ENCODE data around the gene HK2. TPM values are rescaled to one million over a fixed set of nuclear protein-coding genes. Genes with fewer than 3 reads are reported as not detected.

Gene HK2
- total RNA-seq, 1 donor from 2014 or later = 19.0 TPM

DNA sequence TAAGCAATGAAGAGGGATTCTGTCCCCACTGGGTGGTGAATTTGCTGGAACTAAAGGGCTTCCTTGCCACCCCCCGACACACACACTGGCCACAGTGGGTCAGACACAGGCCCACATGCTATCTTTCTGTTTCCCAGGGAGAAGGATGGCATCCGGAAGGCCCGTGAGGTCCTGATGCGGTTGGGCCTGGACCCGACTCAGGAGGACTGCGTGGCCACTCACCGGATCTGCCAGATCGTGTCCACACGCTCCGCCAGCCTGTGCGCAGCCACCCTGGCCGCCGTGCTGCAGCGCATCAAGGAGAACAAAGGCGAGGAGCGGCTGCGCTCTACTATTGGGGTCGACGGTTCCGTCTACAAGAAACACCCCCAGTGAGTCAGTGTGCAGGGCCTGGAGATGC lies 44.6 kb downstream of the HK2 start:
- Histone ChIP-seq H3K4me3 (no peak overlapping the region), H3K4me1 (peaks cover 16% of the 10 kb centered on the region), H3K36me3 (peaks cover 36% of the 10 kb centered on the region), H3K27me3 (ENCODE audit: low read depth) (no peaks in the 10 kb centered on the region), H3K9me3 (replicated peaks) (no peaks in the 10 kb centered on the region), H3K27ac (replicated peaks) (no peak overlapping the region)
- DNase-seq = no peak
- intact Hi-C loops (cut with micrococcal nuclease) = no loop called here
- TF ChIP-seq, protein P1, sequence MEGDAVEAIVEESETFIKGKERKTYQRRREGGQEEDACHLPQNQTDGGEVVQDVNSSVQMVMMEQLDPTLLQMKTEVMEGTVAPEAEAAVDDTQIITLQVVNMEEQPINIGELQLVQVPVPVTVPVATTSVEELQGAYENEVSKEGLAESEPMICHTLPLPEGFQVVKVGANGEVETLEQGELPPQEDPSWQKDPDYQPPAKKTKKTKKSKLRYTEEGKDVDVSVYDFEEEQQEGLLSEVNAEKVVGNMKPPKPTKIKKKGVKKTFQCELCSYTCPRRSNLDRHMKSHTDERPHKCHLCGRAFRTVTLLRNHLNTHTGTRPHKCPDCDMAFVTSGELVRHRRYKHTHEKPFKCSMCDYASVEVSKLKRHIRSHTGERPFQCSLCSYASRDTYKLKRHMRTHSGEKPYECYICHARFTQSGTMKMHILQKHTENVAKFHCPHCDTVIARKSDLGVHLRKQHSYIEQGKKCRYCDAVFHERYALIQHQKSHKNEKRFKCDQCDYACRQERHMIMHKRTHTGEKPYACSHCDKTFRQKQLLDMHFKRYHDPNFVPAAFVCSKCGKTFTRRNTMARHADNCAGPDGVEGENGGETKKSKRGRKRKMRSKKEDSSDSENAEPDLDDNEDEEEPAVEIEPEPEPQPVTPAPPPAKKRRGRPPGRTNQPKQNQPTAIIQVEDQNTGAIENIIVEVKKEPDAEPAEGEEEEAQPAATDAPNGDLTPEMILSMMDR (IDR thresholded peaks at IDR 0.05; ENCODE audit: borderline replicate concordance) = no peak

DNA sequence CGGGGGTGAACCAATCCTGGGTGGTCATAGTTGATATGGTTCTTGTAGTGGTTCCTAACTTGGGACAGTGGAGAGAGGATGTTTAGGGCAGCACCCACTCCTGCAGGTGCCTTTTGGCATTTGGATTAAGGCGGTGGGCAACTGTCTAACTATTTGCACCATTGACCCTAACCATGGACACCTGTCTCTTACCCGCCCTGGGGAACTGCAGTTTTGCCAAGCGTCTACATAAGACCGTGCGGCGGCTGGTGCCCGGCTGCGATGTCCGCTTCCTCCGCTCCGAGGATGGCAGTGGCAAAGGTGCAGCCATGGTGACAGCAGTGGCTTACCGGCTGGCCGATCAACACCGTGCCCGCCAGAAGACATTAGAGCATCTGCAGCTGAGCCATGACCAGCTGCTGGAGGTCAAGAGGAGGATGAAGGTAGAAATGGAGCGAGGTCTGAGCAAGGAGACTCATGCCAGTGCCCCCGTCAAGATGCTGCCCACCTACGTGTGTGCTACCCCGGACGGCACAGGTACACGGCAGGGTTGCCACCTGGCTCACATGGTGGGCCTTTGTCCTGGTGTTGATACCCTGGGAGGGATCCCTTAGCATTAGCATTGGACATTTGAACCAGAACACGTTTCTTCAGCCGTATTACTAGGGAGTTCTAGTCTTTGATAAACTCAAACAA lies 46.3 kb downstream of the HK2 start:
- H3K4me3 ChIP-seq = no peak overlapping the region
- H3K4me1 ChIP-seq = peaks cover 8% of the 10 kb centered on the region
- TF ChIP-seq, protein P1 (IDR thresholded peaks at IDR 0.05; ENCODE audit: borderline replicate concordance) = no peak
- peaks cover 42% of the 10 kb centered on the region for H3K36me3 ChIP-seq
- no peak for DNase-seq
- H3K27ac ChIP-seq (replicated peaks) = no peak overlapping the region
- H3K9me3 ChIP-seq (replicated peaks) = no peaks in the 10 kb centered on the region
- no peaks in the 10 kb centered on the region for H3K27me3 ChIP-seq (ENCODE audit: low read depth)
- intact Hi-C loops (cut with micrococcal nuclease) = no loop called here

DNA sequence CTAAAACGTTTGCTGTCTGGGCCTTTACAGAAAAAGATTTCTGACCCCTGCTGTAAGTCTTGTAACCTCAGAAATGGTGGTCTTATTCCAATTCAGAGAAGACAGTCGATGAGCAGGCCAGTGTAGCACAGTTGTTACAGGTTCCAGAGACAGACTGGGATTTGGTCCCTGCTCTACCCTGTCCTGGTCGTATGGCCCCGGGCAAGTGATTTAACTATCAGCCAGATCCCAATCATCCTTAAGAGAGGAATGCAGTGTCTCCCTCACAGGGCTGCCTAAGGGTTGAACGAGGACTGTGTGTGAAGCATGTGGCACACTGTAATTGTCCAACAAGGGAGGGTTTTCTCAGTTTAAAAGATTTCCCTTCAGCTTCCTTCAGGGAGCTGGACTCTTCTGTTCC lies 47.2 kb downstream of the HK2 start:
- Histone ChIP-seq H3K4me1 (peaks cover under 1% of the 10 kb centered on the region), H3K4me3 (no peak overlapping the region), H3K36me3 (peaks cover 46% of the 10 kb centered on the region), H3K27me3 (ENCODE audit: low read depth) (no peaks in the 10 kb centered on the region), H3K9me3 (replicated peaks) (no peaks in the 10 kb centered on the region), H3K27ac (replicated peaks) (no peak overlapping the region)
- no peak for DNase-seq
- intact Hi-C loops (cut with micrococcal nuclease) = no loop called here
- TF ChIP-seq, protein P1 (IDR thresholded peaks at IDR 0.05; ENCODE audit: borderline replicate concordance) = no peak

DNA sequence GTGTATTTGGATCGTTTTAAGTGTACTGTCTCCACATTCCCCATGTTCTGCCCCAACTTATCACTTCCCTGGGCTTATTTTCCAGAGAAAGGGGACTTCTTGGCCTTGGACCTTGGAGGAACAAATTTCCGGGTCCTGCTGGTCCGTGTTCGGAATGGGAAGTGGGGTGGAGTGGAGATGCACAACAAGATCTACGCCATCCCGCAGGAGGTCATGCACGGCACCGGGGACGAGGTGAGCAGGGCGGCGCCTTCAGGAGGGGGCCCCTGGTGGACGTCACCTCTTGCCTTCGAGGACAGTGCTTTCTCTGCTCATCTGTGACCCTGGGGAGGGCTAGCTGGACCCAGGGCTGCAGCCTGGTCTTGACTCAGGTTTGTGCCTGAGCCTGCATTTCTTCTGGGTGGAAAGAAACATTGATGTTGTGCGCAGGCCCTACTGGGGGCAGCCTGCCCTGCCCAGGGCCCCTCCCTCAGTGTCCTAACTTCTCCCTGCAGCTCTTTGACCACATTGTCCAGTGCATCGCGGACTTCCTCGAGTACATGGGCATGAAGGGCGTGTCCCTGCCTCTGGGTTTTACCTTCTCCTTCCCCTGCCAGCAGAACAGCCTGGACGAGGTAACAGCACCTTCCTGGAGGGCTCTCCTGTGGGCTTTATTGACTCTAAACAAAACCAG lies 47.8 kb downstream of the HK2 start:
- H3K9me3 ChIP-seq (replicated peaks) = no peaks in the 10 kb centered on the region
- no peak overlapping the region for H3K27ac ChIP-seq (replicated peaks)
- H3K4me3 ChIP-seq = no peak overlapping the region
- intact Hi-C loops (cut with micrococcal nuclease) = no loop called here
- DNase-seq = no peak
- TF ChIP-seq, protein P1 (IDR thresholded peaks at IDR 0.05; ENCODE audit: borderline replicate concordance) = no peak
- H3K27me3 ChIP-seq (ENCODE audit: low read depth) = no peaks in the 10 kb centered on the region
- peaks cover 46% of the 10 kb centered on the region for H3K36me3 ChIP-seq
- no peaks in the 10 kb centered on the region for H3K4me1 ChIP-seq

DNA sequence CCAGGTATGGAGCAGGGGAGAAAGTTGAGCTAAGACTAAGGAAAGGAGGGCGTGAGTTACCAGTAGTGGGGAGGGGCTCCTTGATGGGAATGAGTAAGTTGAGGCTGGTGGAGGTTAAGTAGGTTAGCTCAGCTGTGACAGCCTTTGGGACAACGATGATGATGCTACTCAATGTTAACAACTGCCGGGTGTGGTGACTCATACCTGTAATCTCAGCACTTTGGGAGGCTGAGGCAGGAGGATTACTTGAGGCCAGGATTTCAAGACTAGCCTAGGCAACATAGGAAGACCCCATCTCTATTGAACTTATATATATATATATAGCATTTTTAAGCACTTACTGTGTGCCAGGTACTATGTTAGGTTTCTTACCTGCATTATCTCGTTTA lies 48.4 kb downstream of the HK2 start:
- Histone ChIP-seq H3K36me3 (peaks cover 45% of the 10 kb centered on the region), H3K27me3 (ENCODE audit: low read depth) (no peaks in the 10 kb centered on the region), H3K27ac (replicated peaks) (no peak overlapping the region), H3K9me3 (replicated peaks) (no peaks in the 10 kb centered on the region), H3K4me1 (no peaks in the 10 kb centered on the region), H3K4me3 (no peak overlapping the region)
- no peak for DNase-seq
- TF ChIP-seq, protein P1 (IDR thresholded peaks at IDR 0.05; ENCODE audit: borderline replicate concordance) = no peak
- intact Hi-C loops (cut with micrococcal nuclease) = no loop called here
